Osteoblast (primary cell): ENCODE measurements around the gene SPRED2. TPM values are rescaled to one million over a fixed set of nuclear protein-coding genes. Genes with fewer than 3 reads are reported as not detected.

Experiments used
- DNase-seq: peaks from one replicate; pipeline ENCODE4 v3.0.0; 2011; ENCODE audit warnings: low spot score, mixed read lengths; ENCODE audit not compliant: insufficient read length; ENCODE audit errors: missing footprints
- H2AFZ ChIP-seq: 2 replicates; pipeline ENCODE4 v1.6.0; 2011; ENCODE audit warnings: mild to moderate bottlenecking, low read length
- H3K27ac ChIP-seq: 2 replicates; pipeline ENCODE4 v1.5.1; 2011; ENCODE audit warnings: mild to moderate bottlenecking, low read depth, low read length, moderate library complexity
- H3K27me3 ChIP-seq: 2 replicates; pipeline ENCODE4 v1.6.0; 2012; ENCODE audit warnings: mild to moderate bottlenecking, control low read depth, inconsistent platforms, low read length, moderate library complexity; ENCODE audit not compliant: insufficient read depth
- H3K36me3 ChIP-seq: 2 replicates; pipeline ENCODE4 v1.5.1; 2011; ENCODE audit warnings: mild to moderate bottlenecking, low read length, control low read depth, moderate library complexity; ENCODE audit not compliant: insufficient read depth
- H3K4me1 ChIP-seq: 2 replicates; pipeline ENCODE4 v1.5.1; 2011; ENCODE audit warnings: mild to moderate bottlenecking, low read length, control low read depth, moderate library complexity; ENCODE audit not compliant: insufficient read depth
- H3K4me2 ChIP-seq: 2 replicates; pipeline ENCODE4 v1.6.0; 2011; ENCODE audit warnings: mild to moderate bottlenecking, low read length; ENCODE audit not compliant: insufficient read depth
- H3K4me3 ChIP-seq: fragments of 200-600 bp; sonication (generic); 3 replicates; pipeline ENCODE4 v1.5.1; 2012; ENCODE audit warnings: mild to moderate bottlenecking, low read length, inconsistent platforms; ENCODE audit not compliant: insufficient read depth
- H3K79me2 ChIP-seq: 2 replicates; pipeline ENCODE4 v1.6.0; 2012; ENCODE audit warnings: mild to moderate bottlenecking, low read length, control low read depth, inconsistent platforms; ENCODE audit not compliant: insufficient read depth
- H3K9me3 ChIP-seq: 2 replicates; pipeline ENCODE4 v1.5.1; 2011; ENCODE audit warnings: low read depth, low read length, control low read depth
- H4K20me1 ChIP-seq: 2 replicates; pipeline ENCODE4 v1.6.0; 2012; ENCODE audit warnings: mild to moderate bottlenecking, low read length, control low read depth; ENCODE audit not compliant: insufficient read depth
- CTCF ChIP-seq: IDR thresholded peaks from 2 replicates; pipeline ENCODE4 v1.5.1; 2011; ENCODE audit warnings: mild to moderate bottlenecking, low read depth, low read length, moderate library complexity; ENCODE audit errors: extremely low read depth
- total RNA-seq: library from RNA; depleted of rRNA; stranded (reverse); fragments of >200 nt; gene quantifications from 2 replicates; pipeline ENCODE4 v1.2.3, GENCODE V29; 2012

Gene SPRED2
- total RNA-seq, 1 donor = 17.4 TPM

- no peaks in the 10 kb centered on the region for H3K27me3 ChIP-seq
- DNase-seq = no peak
- no peak overlapping the region for H2AFZ ChIP-seq
- H4K20me1 ChIP-seq = peaks cover 13% of the 10 kb centered on the region
- no peaks in the 10 kb centered on the region for H3K9me3 ChIP-seq
- H3K36me3 ChIP-seq = peaks cover under 1% of the 10 kb centered on the region
- H3K79me2 ChIP-seq = no peaks in the 10 kb centered on the region
- H3K4me2 ChIP-seq = no peak overlapping the region
- H3K27ac ChIP-seq = no peak overlapping the region
- H3K4me3 ChIP-seq = no peak overlapping the region
- no peak for TF ChIP-seq CTCF
- H3K4me1 ChIP-seq = peaks cover 13% of the 10 kb centered on the region
Observed at GRCh38 chr2:65282477-65283053, 149.8 kb downstream of the SPRED2 start.

- H3K4me1 ChIP-seq = peaks cover 13% of the 10 kb centered on the region
- no peaks in the 10 kb centered on the region for H3K79me2 ChIP-seq
- no peaks in the 10 kb centered on the region for H3K27me3 ChIP-seq
- DNase-seq = no peak
- H3K4me2 ChIP-seq = peak overlapping the region; percentile 23
- no peak overlapping the region for H3K27ac ChIP-seq
- H3K36me3 ChIP-seq = peaks cover 3% of the 10 kb centered on the region
- H3K4me3 ChIP-seq = no peak overlapping the region
- no peak overlapping the region for H2AFZ ChIP-seq
- no peak for TF ChIP-seq CTCF
- H3K9me3 ChIP-seq = no peaks in the 10 kb centered on the region
- peaks cover 13% of the 10 kb centered on the region for H4K20me1 ChIP-seq
Observed at GRCh38 chr2:65281627-65282351, 150.6 kb downstream of the SPRED2 start.

- no peaks in the 10 kb centered on the region for H3K9me3 ChIP-seq
- peaks cover 13% of the 10 kb centered on the region for H4K20me1 ChIP-seq
- H3K4me1 ChIP-seq = peaks cover 18% of the 10 kb centered on the region
- no peak overlapping the region for H3K4me2 ChIP-seq
- H3K79me2 ChIP-seq = no peaks in the 10 kb centered on the region
- H2AFZ ChIP-seq = no peak overlapping the region
- no peaks in the 10 kb centered on the region for H3K27me3 ChIP-seq
- H3K36me3 ChIP-seq = peaks cover 3% of the 10 kb centered on the region
- no peak for TF ChIP-seq CTCF
- DNase-seq = no peak
- H3K27ac ChIP-seq = no peak overlapping the region
- no peak overlapping the region for H3K4me3 ChIP-seq
Observed at GRCh38 chr2:65279756-65280155, 152.6 kb downstream of the SPRED2 start.

- DNase-seq = no peak
- H3K27ac ChIP-seq = no peak overlapping the region
- H4K20me1 ChIP-seq = peaks cover 13% of the 10 kb centered on the region
- no peak overlapping the region for H2AFZ ChIP-seq
- H3K4me2 ChIP-seq = peak overlapping the region; percentile 34
- peaks cover 18% of the 10 kb centered on the region for H3K4me1 ChIP-seq
- H3K27me3 ChIP-seq = no peaks in the 10 kb centered on the region
- H3K36me3 ChIP-seq = peaks cover 3% of the 10 kb centered on the region
- no peak for TF ChIP-seq CTCF
- H3K4me3 ChIP-seq = no peak overlapping the region
- H3K79me2 ChIP-seq = no peaks in the 10 kb centered on the region
- H3K9me3 ChIP-seq = no peaks in the 10 kb centered on the region
Observed at GRCh38 chr2:65278531-65278981, 153.8 kb downstream of the SPRED2 start.
